ENCODE measurements around the gene PIP5K1A. TPM values are rescaled to one million over a fixed set of nuclear protein-coding genes. Genes with fewer than 3 reads are reported as not detected.
"Not testable (repeated sequence)": the region's sequence is repeated elsewhere in the genome, so short reads cannot be mapped to it uniquely, and the experiment has no call there.

The PIP5K1A gene
- total RNA-seq, 1 donor from 2014 or later, result 79.4 TPM

GRCh38 chr1:151265446-151266236 lies 67.3 kb downstream of the PIP5K1A start:
- no peaks in the 10 kb centered on the region for H3K4me1 Mint-ChIP-seq (ENCODE audit: low read depth, unreplicated experiment)
- DNase-seq, result no peak
- H3K4me3 Mint-ChIP-seq (ENCODE audit: unreplicated experiment), result no peak overlapping the region
- H3K27me3 Mint-ChIP-seq (ENCODE audit: unreplicated experiment), result peaks cover 4% of the 10 kb centered on the region
- peaks cover 4% of the 10 kb centered on the region for H3K9me3 Mint-ChIP-seq (ENCODE audit: unreplicated experiment)
- H3K36me3 Mint-ChIP-seq (ENCODE audit: unreplicated experiment), result peaks cover 5% of the 10 kb centered on the region
- TF ChIP-seq CTCF (IDR thresholded peaks at IDR 0.05; ENCODE audit: partially characterized antibody, unreplicated experiment), result no peak
- no peak overlapping the region for H3K27ac Mint-ChIP-seq (ENCODE audit: unreplicated experiment)

GRCh38 chr1:151266315-151266714 lies 68.0 kb downstream of the PIP5K1A start:
- TF ChIP-seq CTCF (IDR thresholded peaks at IDR 0.05; ENCODE audit: partially characterized antibody, unreplicated experiment), result no peak
- no peaks in the 10 kb centered on the region for H3K4me1 Mint-ChIP-seq (ENCODE audit: low read depth, unreplicated experiment)
- no peak overlapping the region for H3K27ac Mint-ChIP-seq (ENCODE audit: unreplicated experiment)
- peaks cover 4% of the 10 kb centered on the region for H3K9me3 Mint-ChIP-seq (ENCODE audit: unreplicated experiment)
- DNase-seq, result no peak
- H3K27me3 Mint-ChIP-seq (ENCODE audit: unreplicated experiment), result peaks cover 4% of the 10 kb centered on the region
- H3K36me3 Mint-ChIP-seq (ENCODE audit: unreplicated experiment), result peaks cover 5% of the 10 kb centered on the region
- H3K4me3 Mint-ChIP-seq (ENCODE audit: unreplicated experiment), result no peak overlapping the region

- TF ChIP-seq CTCF (IDR thresholded peaks at IDR 0.05; ENCODE audit: partially characterized antibody, unreplicated experiment), result no peak
- H3K36me3 Mint-ChIP-seq (ENCODE audit: unreplicated experiment), result peaks cover 5% of the 10 kb centered on the region
- peaks cover 4% of the 10 kb centered on the region for H3K27me3 Mint-ChIP-seq (ENCODE audit: unreplicated experiment)
- peaks cover 4% of the 10 kb centered on the region for H3K9me3 Mint-ChIP-seq (ENCODE audit: unreplicated experiment)
- no peaks in the 10 kb centered on the region for H3K4me1 Mint-ChIP-seq (ENCODE audit: low read depth, unreplicated experiment)
- DNase-seq, result no peak
- peak overlapping the region; percentile 7 for H3K27ac Mint-ChIP-seq (ENCODE audit: unreplicated experiment)
- no peak overlapping the region for H3K4me3 Mint-ChIP-seq (ENCODE audit: unreplicated experiment)
These were observed 68.5 kb downstream of the PIP5K1A start for GRCh38 chr1:151266821-151267220.

GRCh38 chr1:151267760-151268159 lies 69.4 kb downstream of the PIP5K1A start:
- no peak for TF ChIP-seq CTCF (IDR thresholded peaks at IDR 0.05; ENCODE audit: partially characterized antibody, unreplicated experiment)

GRCh38 chr1:151273924-151274466 lies 75.6 kb downstream of the PIP5K1A start:
- H3K4me3 Mint-ChIP-seq (ENCODE audit: unreplicated experiment), result no peak overlapping the region
- no peak for DNase-seq
- H3K9me3 Mint-ChIP-seq (ENCODE audit: unreplicated experiment), result no peaks in the 10 kb centered on the region
- peak overlapping the region; percentile 52 for H3K27ac Mint-ChIP-seq (ENCODE audit: unreplicated experiment)
- TF ChIP-seq CTCF (IDR thresholded peaks at IDR 0.05; ENCODE audit: partially characterized antibody, unreplicated experiment), result no peak
- no peaks in the 10 kb centered on the region for H3K4me1 Mint-ChIP-seq (ENCODE audit: low read depth, unreplicated experiment)
- peaks cover 9% of the 10 kb centered on the region for H3K27me3 Mint-ChIP-seq (ENCODE audit: unreplicated experiment)
- no peaks in the 10 kb centered on the region for H3K36me3 Mint-ChIP-seq (ENCODE audit: unreplicated experiment)

More at GRCh38 chr1:151267760-151268159, 69.4 kb downstream of the PIP5K1A start:
- Mint-ChIP-seq H3K4me1 (ENCODE audit: low read depth, unreplicated experiment) (no peaks in the 10 kb centered on the region), H3K36me3 (ENCODE audit: unreplicated experiment) (peaks cover 5% of the 10 kb centered on the region), H3K27ac (ENCODE audit: unreplicated experiment) (no peak overlapping the region), H3K9me3 (ENCODE audit: unreplicated experiment) (peaks cover 4% of the 10 kb centered on the region), H3K4me3 (ENCODE audit: unreplicated experiment) (peak overlapping the region; percentile 34), H3K27me3 (ENCODE audit: unreplicated experiment) (peaks cover 6% of the 10 kb centered on the region)
- no peak for DNase-seq

GRCh38 chr1:151275341-151275740 lies 77.0 kb downstream of the PIP5K1A start:
- not testable (repeated sequence) for H3K36me3 Mint-ChIP-seq (ENCODE audit: unreplicated experiment); H3K4me1 Mint-ChIP-seq (ENCODE audit: low read depth, unreplicated experiment); H3K4me3 Mint-ChIP-seq (ENCODE audit: unreplicated experiment); H3K27ac Mint-ChIP-seq (ENCODE audit: unreplicated experiment); H3K9me3 Mint-ChIP-seq (ENCODE audit: unreplicated experiment); DNase-seq
- peaks cover 11% of the 10 kb centered on the region for H3K27me3 Mint-ChIP-seq (ENCODE audit: unreplicated experiment)

Data from glutamatergic neuron (in vitro differentiated cells).